ENCODE results near the gene RGS1.

DNA sequence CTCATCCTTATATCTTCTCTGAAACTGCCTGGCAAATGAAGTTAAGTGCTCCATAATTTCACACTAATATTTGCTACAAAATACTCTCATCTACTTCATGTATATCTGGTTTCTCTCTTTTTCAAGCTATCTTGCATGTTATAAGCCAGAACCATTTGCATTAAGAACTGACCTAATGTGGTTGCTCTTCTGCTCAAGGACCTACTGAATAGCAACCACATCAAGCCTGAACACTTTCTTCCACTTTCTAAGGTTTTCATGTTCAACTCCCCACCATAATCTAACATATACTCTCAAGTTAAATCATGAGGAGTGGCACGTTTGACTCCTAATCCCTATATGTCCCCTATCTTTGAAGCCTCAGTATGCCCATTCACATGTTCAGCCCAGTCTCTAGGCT is 27.2 kb downstream of the RGS1 start:
- TF ChIP-seq GATA2 (IDR thresholded peaks at IDR 0.05; ENCODE audit: low read depth, low read length) (no peak), GATA3 (IDR thresholded peaks at IDR 0.05; ENCODE audit: low read depth, low read length) (no peak)

Data from SH-SY5Y (cell line).